Panc1 (cell line): Measurements from ENCODE around the gene RPA3. TPM values are rescaled to one million over a fixed set of nuclear protein-coding genes. Genes with fewer than 3 reads are reported as not detected.

ENCODE experiments used
- total RNA-seq: library from RNA; stranded (reverse); gene quantifications from one replicate; pipeline ENCODE4 v1.2.1, GENCODE V29; 2021; ENCODE audit not compliant: unreplicated experiment

Gene RPA3
- total RNA-seq, 1 experiment from 2014 or later: 93.5 TPM

Other genes with a start within 250 kb of the RPA3 start
- not detected for gene COL28A1, start 182.7 kb downstream of the RPA3 start, total RNA-seq
- 40.8 TPM for gene MIOS, start 151.7 kb downstream of the RPA3 start, total RNA-seq
- 19.9 TPM for gene UMAD1, start 77.9 kb downstream of the RPA3 start, total RNA-seq